Heart left ventricle (tissue), 13 donors: ENCODE results near the gene TRIM15.

Source experiments
- CTCF ChIP-seq, 12 donors: fragments of 200-600 bp; sonication (generic) in 4 of 12; IDR thresholded peaks; one replicate each; pipeline versions ENCODE4 v1.5.0 to v1.8.0; 2018 to 2022; ENCODE audit warnings: antibody characterized with exemption in 12 of 12, mild to moderate bottlenecking in 5 of 12
- POLR2A ChIP-seq, 2 donors: fragments of 450-650 bp; IDR thresholded peaks; one replicate each; pipeline ENCODE4 v1.6.1; 2017; ENCODE audit warnings: antibody characterized with exemption in 2 of 2, mild to moderate bottlenecking in 2 of 2, moderate library complexity in 2 of 2
- donor health status: ischemic (EF 13 %, LVEDD 7.1; RV severe dilation, severe dysfunction).
- donor health status: DM: no; HTN: yes; CAD: no.
- donor health status: DM: no; HTN: no; CAD: no.
- donor health status: ischemic (EF 25% LVEDD 6.9; RV normal size, moderate dysfunction).
- donor health status: ischemic (EF 25% LVEDD 5.7; RV mildly dilated, moderate dysfunction).
- donor health status: ischemic (EF 35%, LVEDD 5.7; RV mildly dilated, moderate dysfunction).
- donor health status: nonischemic (EF 11% LVEDD 7.7; RV severe dilation, severe dysfunction).
- donor health status: DM: yes; HTN: yes; CAD: no.
- donor health status: PGD.
- donor health status: ischemic (EF 29% LVEDD 5.4; RV normal size, mild dysfunction).
- donor health status: nonischemic (EF 23%, LVEDD 6.1; RV moderate dilation, normal function).

GRCh38 chr6:30142665-30143064 is 20.7 kb upstream of the TRIM15 start:
- TF ChIP-seq POLR2A (IDR thresholded peaks at IDR 0.05) (no peak), CTCF (IDR thresholded peaks at IDR 0.05) (no peak)
